Measurements from ENCODE around the gene TMEM59L.

TMEM59L gene

DNA sequence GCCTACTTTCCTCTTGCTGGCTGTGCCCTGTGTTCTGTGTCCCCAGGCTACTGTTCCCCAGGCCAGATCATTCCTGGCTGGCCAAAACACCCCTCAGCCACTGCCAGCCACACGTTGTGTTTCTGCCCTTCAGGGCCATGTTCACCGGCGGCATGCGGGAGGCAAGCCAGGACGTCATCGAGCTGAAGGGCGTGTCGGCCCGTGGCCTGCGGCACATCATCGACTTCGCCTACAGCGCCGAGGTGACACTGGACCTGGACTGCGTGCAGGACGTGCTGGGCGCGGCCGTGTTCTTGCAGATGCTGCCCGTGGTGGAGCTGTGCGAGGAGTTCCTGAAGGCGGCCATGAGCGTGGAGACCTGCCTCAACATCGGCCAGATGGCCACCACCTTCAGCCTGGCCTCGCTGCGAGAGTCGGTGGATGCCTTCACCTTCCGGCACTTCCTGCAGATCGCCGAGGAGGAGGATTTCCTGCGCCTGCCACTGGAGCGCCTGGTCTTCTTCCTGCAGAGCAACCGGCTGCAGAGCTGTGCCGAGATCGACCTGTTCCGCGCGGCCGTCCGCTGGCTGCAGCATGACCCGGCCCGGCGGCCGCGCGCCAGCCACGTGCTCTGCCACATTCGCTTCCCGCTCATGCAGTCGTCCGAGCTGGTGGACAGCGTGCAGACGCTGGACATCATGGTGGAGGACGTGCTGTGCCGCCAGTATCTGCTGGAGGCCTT is 55.0 kb downstream of the TMEM59L start:
- H3K27me3 ChIP-seq (replicated peaks in 2 of 5; ENCODE audit: control insufficient read depth in 4 of 5, insufficient read depth in 5 of 5, low read length in 4 of 5), result no peaks in the 10 kb centered on the region
- CTCF ChIA-PET, result no interaction called here
- H3K4me1 ChIP-seq (ENCODE audit: control extremely low read depth in 1 of 4, control insufficient read depth in 4 of 4, insufficient read depth in 4 of 4, low read length in 3 of 4), result peaks cover 0 to 16% (median 7%) of the 10 kb centered on the region in 4 experiments
- WGBS (ENCODE audit: insufficient coverage), result 97% methylated on average over 49 of the region's 55 CpGs
- H3K27ac ChIP-seq (ENCODE audit: insufficient read depth in 1 of 2, low read depth in 1 of 2, low read length in 2 of 2, poor library complexity in 1 of 2, severe bottlenecking in 2 of 2), result no peak overlapping the region
- DNase-seq, result no peak
- POLR2A ChIA-PET, result no interaction called here
- H3K9me3 ChIP-seq (ENCODE audit: control extremely low read depth in 1 of 5, control insufficient read depth in 4 of 5, insufficient read depth in 2 of 5, low read depth in 1 of 5, low read length in 4 of 5), result no peaks in the 10 kb centered on the region
- peaks cover 4 to 40% (median 22%) of the 10 kb centered on the region in 4 experiments for H3K36me3 ChIP-seq (ENCODE audit: control insufficient read depth in 4 of 4, insufficient read depth in 4 of 4, low read length in 3 of 4)
- H3K4me3 ChIP-seq (ENCODE audit: control insufficient read depth in 1 of 7, extremely low read depth in 1 of 7, insufficient read depth in 4 of 7, low read depth in 2 of 7, low read length in 6 of 7), result no peak overlapping the region

DNA sequence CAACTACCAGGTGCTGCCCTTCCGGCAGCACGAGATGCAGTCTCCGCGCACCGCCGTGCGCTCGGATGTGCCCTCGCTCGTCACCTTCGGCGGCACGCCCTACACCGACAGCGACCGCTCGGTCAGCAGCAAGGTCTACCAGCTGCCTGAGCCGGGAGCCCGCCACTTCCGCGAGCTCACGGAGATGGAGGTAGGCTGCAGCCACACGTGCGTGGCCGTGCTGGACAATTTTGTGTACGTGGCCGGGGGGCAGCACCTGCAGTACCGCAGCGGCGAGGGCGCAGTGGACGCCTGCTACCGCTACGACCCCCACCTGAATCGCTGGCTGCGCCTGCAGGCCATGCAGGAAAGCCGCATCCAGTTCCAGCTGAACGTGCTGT is 55.6 kb downstream of the TMEM59L start:
- Histone ChIP-seq H3K27ac (ENCODE audit: insufficient read depth in 1 of 2, low read depth in 1 of 2, low read length in 2 of 2, poor library complexity in 1 of 2, severe bottlenecking in 2 of 2) (no peak overlapping the region), H3K4me3 (ENCODE audit: control insufficient read depth in 1 of 7, extremely low read depth in 1 of 7, insufficient read depth in 4 of 7, low read depth in 2 of 7, low read length in 6 of 7) (no peak overlapping the region), H3K4me1 (ENCODE audit: control extremely low read depth in 1 of 4, control insufficient read depth in 4 of 4, insufficient read depth in 4 of 4, low read length in 3 of 4) (peaks cover 0 to 12% (median 6%) of the 10 kb centered on the region in 4 experiments), H3K36me3 (ENCODE audit: control insufficient read depth in 4 of 4, insufficient read depth in 4 of 4, low read length in 3 of 4) (peaks cover 4 to 40% (median 22%) of the 10 kb centered on the region in 4 experiments), H3K27me3 (replicated peaks in 2 of 5; ENCODE audit: control insufficient read depth in 4 of 5, insufficient read depth in 5 of 5, low read length in 4 of 5) (no peaks in the 10 kb centered on the region), H3K9me3 (ENCODE audit: control extremely low read depth in 1 of 5, control insufficient read depth in 4 of 5, insufficient read depth in 2 of 5, low read depth in 1 of 5, low read length in 4 of 5) (no peaks in the 10 kb centered on the region)
- over 99% methylated on average over 38 of the region's 38 CpGs for WGBS (ENCODE audit: insufficient coverage)
- ChIA-PET POLR2A (no interaction called here), CTCF (no interaction called here)
- DNase-seq, result no peak

DNA sequence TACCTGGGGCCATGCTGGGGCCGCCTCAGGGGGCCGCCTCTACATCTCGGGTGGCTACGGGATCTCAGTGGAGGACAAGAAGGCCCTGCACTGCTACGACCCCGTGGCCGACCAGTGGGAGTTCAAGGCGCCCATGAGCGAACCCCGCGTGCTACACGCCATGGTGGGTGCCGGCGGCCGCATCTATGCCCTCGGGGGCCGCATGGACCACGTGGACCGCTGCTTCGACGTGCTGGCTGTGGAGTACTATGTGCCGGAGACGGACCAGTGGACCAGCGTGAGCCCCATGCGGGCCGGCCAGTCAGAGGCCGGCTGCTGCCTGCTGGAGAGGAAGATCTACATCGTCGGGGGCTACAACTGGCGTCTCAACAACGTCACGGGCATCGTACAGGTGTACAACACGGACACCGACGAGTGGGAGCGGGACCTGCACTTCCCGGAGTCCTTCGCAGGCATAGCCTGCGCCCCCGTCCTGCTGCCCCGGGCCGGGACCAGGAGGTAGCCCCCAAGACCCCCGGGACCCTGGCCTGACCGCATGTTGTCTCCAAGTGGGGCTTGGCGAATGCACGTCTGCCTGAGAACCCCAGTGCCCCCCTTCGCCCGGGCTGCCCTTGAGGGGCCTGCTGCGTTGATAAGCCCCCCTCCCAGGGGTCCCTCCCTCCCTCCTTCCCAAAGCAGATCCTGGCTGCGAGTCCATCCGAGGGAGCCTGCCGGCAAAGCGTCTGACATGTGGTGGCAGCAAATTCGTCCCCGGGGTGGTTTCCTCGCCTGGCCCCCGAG is 56.3 kb downstream of the TMEM59L start:
- H3K27me3 ChIP-seq (replicated peaks in 2 of 5; ENCODE audit: control insufficient read depth in 4 of 5, insufficient read depth in 5 of 5, low read length in 4 of 5), result no peaks in the 10 kb centered on the region
- no peak for DNase-seq
- H3K27ac ChIP-seq (ENCODE audit: insufficient read depth in 1 of 2, low read depth in 1 of 2, low read length in 2 of 2, poor library complexity in 1 of 2, severe bottlenecking in 2 of 2), result no peak overlapping the region
- WGBS (ENCODE audit: insufficient coverage), result 96% methylated on average over 54 of the region's 58 CpGs
- peaks cover 0 to 5% (median 4%) of the 10 kb centered on the region in 4 experiments for H3K4me1 ChIP-seq (ENCODE audit: control extremely low read depth in 1 of 4, control insufficient read depth in 4 of 4, insufficient read depth in 4 of 4, low read length in 3 of 4)
- H3K9me3 ChIP-seq (ENCODE audit: control extremely low read depth in 1 of 5, control insufficient read depth in 4 of 5, insufficient read depth in 2 of 5, low read depth in 1 of 5, low read length in 4 of 5), result no peaks in the 10 kb centered on the region
- H3K36me3 ChIP-seq (ENCODE audit: control insufficient read depth in 4 of 4, insufficient read depth in 4 of 4, low read length in 3 of 4), result peaks cover 4 to 40% (median 22%) of the 10 kb centered on the region in 4 experiments
- POLR2A ChIA-PET, result no interaction called here
- CTCF ChIA-PET, result no interaction called here
- no peak overlapping the region for H3K4me3 ChIP-seq (ENCODE audit: control insufficient read depth in 1 of 7, extremely low read depth in 1 of 7, insufficient read depth in 4 of 7, low read depth in 2 of 7, low read length in 6 of 7)

DNA sequence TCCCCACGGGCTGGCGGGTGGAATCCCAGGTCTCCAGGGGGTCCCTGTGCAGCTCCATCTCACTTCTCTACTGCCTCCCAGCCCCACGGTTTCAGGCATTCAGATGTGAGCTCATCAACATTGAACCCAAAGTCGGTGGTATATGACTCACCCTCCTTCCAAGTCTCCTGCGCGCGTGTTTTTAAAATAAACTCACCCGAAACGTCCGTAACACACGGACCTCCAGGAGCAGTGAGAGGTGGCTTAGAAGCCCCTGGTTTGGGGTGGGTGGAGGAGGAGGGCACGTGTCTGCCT is 56.8 kb downstream of the TMEM59L start:
- ChIA-PET POLR2A (no interaction called here), CTCF (no interaction called here)
- no peaks in the 10 kb centered on the region for H3K27me3 ChIP-seq (replicated peaks in 2 of 5; ENCODE audit: control insufficient read depth in 4 of 5, insufficient read depth in 5 of 5, low read length in 4 of 5)
- H3K27ac ChIP-seq (ENCODE audit: insufficient read depth in 1 of 2, low read depth in 1 of 2, low read length in 2 of 2, poor library complexity in 1 of 2, severe bottlenecking in 2 of 2), result no peak overlapping the region
- H3K4me3 ChIP-seq (ENCODE audit: control insufficient read depth in 1 of 7, extremely low read depth in 1 of 7, insufficient read depth in 4 of 7, low read depth in 2 of 7, low read length in 6 of 7), result no peak overlapping the region
- H3K9me3 ChIP-seq (ENCODE audit: control extremely low read depth in 1 of 5, control insufficient read depth in 4 of 5, insufficient read depth in 2 of 5, low read depth in 1 of 5, low read length in 4 of 5), result no peaks in the 10 kb centered on the region
- WGBS (ENCODE audit: insufficient coverage), result 100% methylated on average over 3 of the region's 12 CpGs
- no peaks in the 10 kb centered on the region for H3K4me1 ChIP-seq (ENCODE audit: control extremely low read depth in 1 of 4, control insufficient read depth in 4 of 4, insufficient read depth in 4 of 4, low read length in 3 of 4)
- H3K36me3 ChIP-seq (ENCODE audit: control insufficient read depth in 4 of 4, insufficient read depth in 4 of 4, low read length in 3 of 4), result peaks cover 4 to 40% (median 22%) of the 10 kb centered on the region in 4 experiments
- no peak for DNase-seq

DNA sequence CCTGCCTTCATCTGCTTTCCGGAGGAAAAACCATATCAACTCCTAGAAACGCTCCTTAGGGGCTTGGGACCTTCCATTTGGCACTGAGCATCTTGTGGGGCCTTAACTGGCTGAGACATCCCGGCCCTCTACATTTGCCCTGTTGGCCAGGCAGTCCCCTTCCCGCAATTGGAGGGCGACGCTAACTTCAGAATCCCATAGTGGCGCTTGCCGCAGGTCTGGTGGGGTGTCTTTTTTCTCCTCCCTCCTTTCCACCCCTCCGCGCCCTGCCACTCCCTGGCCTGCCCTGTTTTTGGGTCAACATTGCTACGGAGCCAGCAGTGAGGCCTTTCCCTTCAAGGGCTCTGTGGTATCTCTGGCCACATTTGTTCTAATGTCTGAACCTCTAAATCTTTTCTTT is 57.2 kb downstream of the TMEM59L start:
- Histone ChIP-seq H3K4me3 (ENCODE audit: control insufficient read depth in 1 of 7, extremely low read depth in 1 of 7, insufficient read depth in 4 of 7, low read depth in 2 of 7, low read length in 6 of 7) (no peak overlapping the region), H3K9me3 (ENCODE audit: control extremely low read depth in 1 of 5, control insufficient read depth in 4 of 5, insufficient read depth in 2 of 5, low read depth in 1 of 5, low read length in 4 of 5) (no peaks in the 10 kb centered on the region), H3K27me3 (replicated peaks in 2 of 5; ENCODE audit: control insufficient read depth in 4 of 5, insufficient read depth in 5 of 5, low read length in 4 of 5) (no peaks in the 10 kb centered on the region), H3K4me1 (ENCODE audit: control extremely low read depth in 1 of 4, control insufficient read depth in 4 of 4, insufficient read depth in 4 of 4, low read length in 3 of 4) (no peaks in the 10 kb centered on the region), H3K36me3 (ENCODE audit: control insufficient read depth in 4 of 4, insufficient read depth in 4 of 4, low read length in 3 of 4) (peaks cover 4 to 40% (median 22%) of the 10 kb centered on the region in 4 experiments), H3K27ac (ENCODE audit: insufficient read depth in 1 of 2, low read depth in 1 of 2, low read length in 2 of 2, poor library complexity in 1 of 2, severe bottlenecking in 2 of 2) (no peak overlapping the region)
- no peak for DNase-seq
- 98% methylated on average over 6 of the region's 11 CpGs for WGBS (ENCODE audit: insufficient coverage)
- POLR2A ChIA-PET, result no interaction called here
- CTCF ChIA-PET, result no interaction called here

DNA sequence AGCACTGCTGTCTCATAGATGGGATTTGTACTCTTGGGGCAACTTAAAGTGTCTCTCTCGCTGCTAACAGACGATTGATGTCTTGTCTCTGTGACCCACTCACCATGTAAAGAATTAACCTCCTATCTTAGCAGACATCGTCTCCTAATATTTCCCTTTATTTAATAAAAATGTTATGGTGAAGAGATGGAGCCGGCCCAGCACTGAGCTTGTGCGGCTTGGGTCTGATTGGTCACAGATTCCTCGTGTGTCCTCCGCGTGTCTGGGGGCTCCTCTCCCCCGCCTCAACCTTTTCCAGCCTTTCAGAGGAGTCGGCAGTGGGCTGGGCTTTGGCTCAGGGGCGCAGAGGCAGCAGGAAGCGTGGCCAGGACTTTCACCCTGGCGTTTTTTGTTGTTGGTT is 57.6 kb downstream of the TMEM59L start:
- H3K36me3 ChIP-seq (ENCODE audit: control insufficient read depth in 4 of 4, insufficient read depth in 4 of 4, low read length in 3 of 4), result peaks cover 4 to 39% (median 21%) of the 10 kb centered on the region in 4 experiments
- no peaks in the 10 kb centered on the region for H3K27me3 ChIP-seq (replicated peaks in 2 of 5; ENCODE audit: control insufficient read depth in 4 of 5, insufficient read depth in 5 of 5, low read length in 4 of 5)
- no peak for DNase-seq
- no peak overlapping the region for H3K4me3 ChIP-seq (ENCODE audit: control insufficient read depth in 1 of 7, extremely low read depth in 1 of 7, insufficient read depth in 4 of 7, low read depth in 2 of 7, low read length in 6 of 7)
- ChIA-PET POLR2A (no interaction called here), CTCF (no interaction called here)
- no peaks in the 10 kb centered on the region for H3K9me3 ChIP-seq (ENCODE audit: control extremely low read depth in 1 of 5, control insufficient read depth in 4 of 5, insufficient read depth in 2 of 5, low read depth in 1 of 5, low read length in 4 of 5)
- H3K4me1 ChIP-seq (ENCODE audit: control extremely low read depth in 1 of 4, control insufficient read depth in 4 of 4, insufficient read depth in 4 of 4, low read length in 3 of 4), result no peaks in the 10 kb centered on the region
- no peak overlapping the region for H3K27ac ChIP-seq (ENCODE audit: insufficient read depth in 1 of 2, low read depth in 1 of 2, low read length in 2 of 2, poor library complexity in 1 of 2, severe bottlenecking in 2 of 2)
- WGBS (ENCODE audit: insufficient coverage), result 96% methylated on average over 9 of the region's 13 CpGs

Data from common myeloid progenitor, CD34-positive (primary cell).